ENCODE measurements around the gene FCHSD2. TPM values are rescaled to one million over a fixed set of nuclear protein-coding genes. Genes with fewer than 3 reads are reported as not detected.
A peak's percentile ranks its signal among the peaks of the same experiment; 100 is the strongest.

The FCHSD2 gene
- total and polyA plus RNA-seq, 2 of the 13 experiments (the other 11 are each of a cell fraction or from before 2014, with no cell fraction given) = 20.5 to 24.8 TPM

- TF ChIP-seq ZEB1 (IDR thresholded peaks at IDR 0.05; ENCODE audit: insufficient replicate concordance, low read depth) (no peak), ZNF407 (CRISPR knock-in tag; IDR thresholded peaks at IDR 0.05; ENCODE audit: not compliant biosample characterization) (no peak), ATAD3A (CRISPR knock-in tag; IDR thresholded peaks at IDR 0.05) (no peak), SAP130 (CRISPR knock-in tag; IDR thresholded peaks at IDR 0.05; ENCODE audit: low read depth) (no peak)
These were observed 172.2 kb downstream of the FCHSD2 start (continued) for GRCh38 chr11:72969894-72970335.

DNA sequence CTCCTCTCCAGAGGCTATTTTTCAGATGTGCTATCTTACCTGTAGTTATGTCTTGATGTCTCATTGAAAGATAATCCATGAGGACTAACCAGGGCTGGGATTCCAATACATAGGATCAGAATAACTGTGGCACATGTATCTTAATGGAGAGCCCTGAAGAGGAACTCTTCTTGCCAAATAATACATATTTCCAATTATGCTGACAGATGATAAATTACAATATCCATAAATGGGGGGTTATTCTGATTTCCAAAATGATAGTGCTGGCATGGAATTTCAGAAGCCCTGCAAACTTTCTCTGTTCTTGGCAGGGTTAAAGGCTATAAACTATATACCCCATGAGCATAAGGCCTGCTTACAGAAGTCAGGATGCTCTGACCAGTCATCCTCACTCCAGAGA lies 173.7 kb downstream of the FCHSD2 start:
- Histone ChIP-seq H3K36me3 (replicated peaks in 1 of 2; ENCODE audit: control insufficient read depth in 1 of 2, insufficient read depth in 2 of 2, low read length in 2 of 2) (peaks cover 9 to 30% of the 10 kb centered on the region in 2 experiments), H3K79me2 (ENCODE audit: insufficient read depth, low read length) (peaks cover 5% of the 10 kb centered on the region), H4K20me1 (ENCODE audit: insufficient read depth, low read length) (no peaks in the 10 kb centered on the region), H3K4me1 (ENCODE audit: insufficient read depth, low read length) (no peaks in the 10 kb centered on the region), H3K27me3 (ENCODE audit: control insufficient read depth in 1 of 2, insufficient read depth in 2 of 2, low read length in 2 of 2) (no peaks in the 10 kb centered on the region), H2AFZ (ENCODE audit: low read length) (no peak overlapping the region), H3K27ac (ENCODE audit: extremely low read length, insufficient read depth, low read length) (no peak overlapping the region), H3K4me3 (replicated peaks in 1 of 3; ENCODE audit: insufficient read depth in 1 of 3, low read depth in 2 of 3, low read length in 3 of 3) (no peak overlapping the region), H3K4me2 (ENCODE audit: low read depth, low read length) (no peak overlapping the region), H3K9ac (ENCODE audit: insufficient read depth, low read depth, low read length) (no peak overlapping the region), H3K9me3 (ENCODE audit: low read length) (no peaks in the 10 kb centered on the region)
- DNase-seq (ENCODE audit: low spot score) = no peak
- BruUV-seq (replicated peaks) = no TSS peak
- ChIA-PET POLR2A (no interaction called here), CTCF (ENCODE audit: low intra/inter-chr PET ratio, low total read pairs) (no interaction called here)
- intact Hi-C loops (cut with micrococcal nuclease; ENCODE audit: unreplicated experiment) (no loop called here), in situ Hi-C loops (cut with HindIII; ENCODE audit: extremely low pct_ligation_motif_present, low pct_unique_long_range_greater_than_20kb) (no loop called here)
- no peak for ATAC-seq
- no peak for FAIRE-seq
- TF ChIP-seq ZNF205 (CRISPR knock-in tag; IDR thresholded peaks at IDR 0.05) (no peak), ZNF530 (CRISPR knock-in tag; IDR thresholded peaks at IDR 0.05; ENCODE audit: low read depth) (no peak), MAFK (conservative IDR thresholded peaks at IDR 0.05 in 1 of 2, IDR thresholded peaks at IDR 0.05 in 1 of 2; ENCODE audit: low read length in 2 of 2) (peak; percentile 73 to 83), AGO2 (optimal IDR thresholded peaks at IDR 0.05; ENCODE audit: low read depth, low read length) (no peak), TFE3 (CRISPR knock-in tag; IDR thresholded peaks at IDR 0.05) (no peak)
